Smooth muscle cell (in vitro differentiated cells): Measurements from ENCODE around the gene EIF2S3B. TPM values are rescaled to one million over a fixed set of nuclear protein-coding genes. Genes with fewer than 3 reads are reported as not detected.

ENCODE experiments used
- DNase-seq: peaks from one replicate; lab custom pipeline; 2025; ENCODE audit not compliant: unreplicated experiment; lab: John Stamatoyannopoulos, UW
- H2AFZ ChIP-seq: fragments of 200-600 bp; sonication (generic); 2 replicates; pipeline ENCODE4 v1.6.0; 2016; ENCODE audit warnings: antibody characterized with exemption, low read depth, mild to moderate bottlenecking
- H3F3A ChIP-seq: fragments of 200-600 bp; sonication (generic); 2 replicates; pipeline ENCODE4 v1.6.0; 2017; ENCODE audit warnings: antibody characterized with exemption, low read depth
- H3K27ac ChIP-seq: fragments of 200-600 bp; sonication (generic); 2 replicates; pipeline ENCODE4 v1.5.1; 2016; ENCODE audit warnings: low read depth, mild to moderate bottlenecking
- H3K27me3 ChIP-seq: fragments of 200-600 bp; sonication (generic); 2 replicates; pipeline ENCODE4 v1.6.1; 2016; ENCODE audit warnings: low read depth, mild to moderate bottlenecking
- H3K36me3 ChIP-seq: fragments of 200-600 bp; sonication (generic); 2 replicates; pipeline ENCODE4 v1.5.1; 2016; ENCODE audit warnings: low read depth
- H3K4me1 ChIP-seq: fragments of 200-600 bp; sonication (generic); 2 replicates; pipeline ENCODE4 v1.5.1; 2016; ENCODE audit warnings: low read depth
- H3K4me2 ChIP-seq: fragments of 200-600 bp; sonication (generic); 2 replicates; pipeline ENCODE4 v1.6.0; 2016; ENCODE audit warnings: mild to moderate bottlenecking
- H3K4me3 ChIP-seq: fragments of 200-600 bp; sonication (generic); 2 replicates; pipeline ENCODE4 v1.5.1; 2016; ENCODE audit warnings: mild to moderate bottlenecking
- H3K79me2 ChIP-seq: fragments of 200-600 bp; sonication (generic); 2 replicates; pipeline ENCODE4 v1.6.0; 2016; ENCODE audit warnings: low read depth, mild to moderate bottlenecking
- H3K9ac ChIP-seq: fragments of 200-600 bp; sonication (generic); 2 replicates; pipeline ENCODE4 v1.6.0; 2016; ENCODE audit warnings: low read depth
- H3K9me3 ChIP-seq: fragments of 200-600 bp; sonication (generic); replicated peaks from 2 replicates; pipeline ENCODE4 v1.5.1; 2016; ENCODE audit warnings: low read depth
- H4K20me1 ChIP-seq: fragments of 200-600 bp; sonication (generic); 2 replicates; pipeline ENCODE4 v1.6.0; 2016; ENCODE audit warnings: low read depth
- CTCF ChIP-seq: fragments of 200-600 bp; sonication (generic); IDR thresholded peaks from 2 replicates; pipeline ENCODE4 v1.5.1; 2017; ENCODE audit warnings: borderline replicate concordance, mild to moderate bottlenecking, antibody characterized with exemption; ENCODE audit not compliant: insufficient read depth, poor library complexity, severe bottlenecking
- WGBS: methylation state at CpG from one replicate; pipeline ENCODE4 v1.1.7; 2016; ENCODE audit warnings: low lambda C conversion rate; 5-methylcytosine and 5-hydroxymethylcytosine counted together
- polyA plus RNA-seq: library from polyadenylated mRNA; unstranded; fragments of >200 nt; fragmentation: Nextera tagmentation; extraction: Ambion mirVana; gene quantifications from 2 replicates; pipeline ENCODE4 v1.2.1, GENCODE V29; 2016
- total RNA-seq: library from RNA; depleted of rRNA; stranded (reverse); fragments of >200 nt; gene quantifications from 2 replicates; pipeline ENCODE4 v1.2.3, GENCODE V29; 2014

The EIF2S3B gene
- total and polyA plus RNA-seq, 2 experiments from 2014 or later: 0.49 TPM; not detected in 1

GRCh38 chr12:10511756-10512355, 6.2 kb downstream of the EIF2S3B start:
- H2AFZ ChIP-seq: no peak overlapping the region
- TF ChIP-seq CTCF: no peak
- H3K9me3 ChIP-seq: no peaks in the 10 kb centered on the region
- H3F3A ChIP-seq: no peaks in the 10 kb centered on the region
- no peaks in the 10 kb centered on the region for H3K27me3 ChIP-seq
- H3K4me2 ChIP-seq: no peak overlapping the region
- H3K27ac ChIP-seq: no peak overlapping the region
- no peak overlapping the region for H3K9ac ChIP-seq
- no peak overlapping the region for H3K4me3 ChIP-seq
- H3K4me1 ChIP-seq: no peaks in the 10 kb centered on the region
- H4K20me1 ChIP-seq: no peaks in the 10 kb centered on the region
- no peaks in the 10 kb centered on the region for H3K79me2 ChIP-seq
- no peaks in the 10 kb centered on the region for H3K36me3 ChIP-seq
- WGBS: 76% methylated on average over 5 of the region's 5 CpGs
- DNase-seq: no peak

GRCh38 chr12:10512798-10513197, 7.1 kb downstream of the EIF2S3B start:
- H3K4me3 ChIP-seq: no peak overlapping the region
- no peak for DNase-seq
- H3K79me2 ChIP-seq: no peaks in the 10 kb centered on the region
- TF ChIP-seq CTCF: no peak
- no peaks in the 10 kb centered on the region for H3K36me3 ChIP-seq
- no peaks in the 10 kb centered on the region for H4K20me1 ChIP-seq
- H3K9me3 ChIP-seq: no peaks in the 10 kb centered on the region
- no peaks in the 10 kb centered on the region for H3K4me1 ChIP-seq
- H2AFZ ChIP-seq: no peak overlapping the region
- H3F3A ChIP-seq: no peaks in the 10 kb centered on the region
- H3K4me2 ChIP-seq: no peak overlapping the region
- no peak overlapping the region for H3K9ac ChIP-seq
- no peak overlapping the region for H3K27ac ChIP-seq
- 85% methylated on average over 4 of the region's 4 CpGs for WGBS
- H3K27me3 ChIP-seq: no peaks in the 10 kb centered on the region

- Histone ChIP-seq H3K27me3 (no peaks in the 10 kb centered on the region), H3F3A (no peaks in the 10 kb centered on the region), H3K27ac (no peak overlapping the region), H3K9me3 (no peaks in the 10 kb centered on the region), H3K79me2 (no peaks in the 10 kb centered on the region), H3K9ac (no peak overlapping the region), H4K20me1 (no peaks in the 10 kb centered on the region), H3K4me3 (no peak overlapping the region), H3K4me2 (no peak overlapping the region), H2AFZ (peak overlapping the region; percentile 33), H3K36me3 (no peaks in the 10 kb centered on the region), H3K4me1 (no peaks in the 10 kb centered on the region)
- DNase-seq: no peak
- WGBS: 89% methylated on average over 2 of the region's 2 CpGs
- no peak for TF ChIP-seq CTCF
These were observed 15.9 kb downstream of the EIF2S3B start for GRCh38 chr12:10521555-10521954.

- Histone ChIP-seq H3K4me2 (no peak overlapping the region), H4K20me1 (no peaks in the 10 kb centered on the region), H3K27me3 (no peaks in the 10 kb centered on the region), H2AFZ (no peak overlapping the region), H3K27ac (no peak overlapping the region), H3F3A (no peaks in the 10 kb centered on the region), H3K9me3 (no peaks in the 10 kb centered on the region), H3K4me1 (no peaks in the 10 kb centered on the region), H3K79me2 (no peaks in the 10 kb centered on the region), H3K36me3 (no peaks in the 10 kb centered on the region), H3K9ac (no peak overlapping the region), H3K4me3 (no peak overlapping the region)
- 69% methylated on average over 2 of the region's 2 CpGs for WGBS
- TF ChIP-seq CTCF: no peak
- DNase-seq: no peak
These were observed 22.7 kb downstream of the EIF2S3B start for GRCh38 chr12:10528174-10528953.
